Activated T-cell treated with anti-CD3 and anti-CD28 coated beads, Interleukin-2, amount 50 U/mL, for 24 hours (primary cell): Measurements from ENCODE around the gene PLAGL2.

Source experiments
- DNase-seq: peaks from one replicate; pipeline ENCODE4 v3.0.0-alpha.2; 2020
- H3K27ac Mint-ChIP-seq: 2 replicates; pipeline ENCODE4 v1.8.0; 2020; ENCODE audit warnings: mild to moderate bottlenecking, mixed read lengths
- H3K27me3 Mint-ChIP-seq: 2 replicates; pipeline ENCODE4 v1.8.0; 2020; ENCODE audit warnings: mixed read lengths
- H3K36me3 Mint-ChIP-seq: 2 replicates; pipeline ENCODE4 v1.8.0; 2020; ENCODE audit warnings: low read depth, mixed read lengths
- H3K4me1 Mint-ChIP-seq: 2 replicates; pipeline ENCODE4 v1.8.0; 2020; ENCODE audit warnings: low read depth, mixed read lengths
- H3K4me3 Mint-ChIP-seq: 2 replicates; pipeline ENCODE4 v1.8.0; 2020; ENCODE audit warnings: mild to moderate bottlenecking, moderate library complexity, mixed read lengths
- H3K9me3 Mint-ChIP-seq: 2 replicates; pipeline ENCODE4 v1.8.0; 2020; ENCODE audit warnings: mixed read lengths

Gene PLAGL2

GRCh38 chr20:32236048-32236533, 28.5 kb upstream of the PLAGL2 start:
- peaks cover 53% of the 10 kb centered on the region for H3K4me1 Mint-ChIP-seq
- no peak for DNase-seq
- no peaks in the 10 kb centered on the region for H3K9me3 Mint-ChIP-seq
- no peaks in the 10 kb centered on the region for H3K27me3 Mint-ChIP-seq
- peaks cover 69% of the 10 kb centered on the region for H3K36me3 Mint-ChIP-seq
- peak overlapping the region; percentile 74 for H3K27ac Mint-ChIP-seq
- no peak overlapping the region for H3K4me3 Mint-ChIP-seq

- Mint-ChIP-seq H3K27ac (peak overlapping the region; percentile 74), H3K9me3 (no peaks in the 10 kb centered on the region), H3K36me3 (peaks cover 75% of the 10 kb centered on the region), H3K4me3 (no peak overlapping the region), H3K4me1 (peaks cover 55% of the 10 kb centered on the region), H3K27me3 (no peaks in the 10 kb centered on the region)
- no peak for DNase-seq
These were observed 27.9 kb upstream of the PLAGL2 start for GRCh38 chr20:32235331-32236047.

GRCh38 chr20:32234135-32234808, 26.7 kb upstream of the PLAGL2 start:
- no peak overlapping the region for H3K4me3 Mint-ChIP-seq
- H3K36me3 Mint-ChIP-seq, result peaks cover 87% of the 10 kb centered on the region
- H3K27ac Mint-ChIP-seq, result peak overlapping the region; percentile 97
- H3K27me3 Mint-ChIP-seq, result no peaks in the 10 kb centered on the region
- no peak for DNase-seq
- H3K4me1 Mint-ChIP-seq, result peaks cover 48% of the 10 kb centered on the region
- no peaks in the 10 kb centered on the region for H3K9me3 Mint-ChIP-seq

- peaks cover 47% of the 10 kb centered on the region for H3K4me1 Mint-ChIP-seq
- H3K4me3 Mint-ChIP-seq, result no peak overlapping the region
- peak overlapping the region; percentile 97 for H3K27ac Mint-ChIP-seq
- peaks cover 95% of the 10 kb centered on the region for H3K36me3 Mint-ChIP-seq
- no peaks in the 10 kb centered on the region for H3K9me3 Mint-ChIP-seq
- no peak for DNase-seq
- H3K27me3 Mint-ChIP-seq, result no peaks in the 10 kb centered on the region
These were observed 25.7 kb upstream of the PLAGL2 start for GRCh38 chr20:32233286-32233685.

- H3K4me1 Mint-ChIP-seq, result peaks cover 45% of the 10 kb centered on the region
- peaks cover 99% of the 10 kb centered on the region for H3K36me3 Mint-ChIP-seq
- no peak for DNase-seq
- H3K27me3 Mint-ChIP-seq, result no peaks in the 10 kb centered on the region
- H3K4me3 Mint-ChIP-seq, result peak overlapping the region; percentile 68
- peak overlapping the region; percentile 97 for H3K27ac Mint-ChIP-seq
- no peaks in the 10 kb centered on the region for H3K9me3 Mint-ChIP-seq
These were observed 24.9 kb upstream of the PLAGL2 start for GRCh38 chr20:32232326-32232886.

GRCh38 chr20:32231847-32232246, 24.3 kb upstream of the PLAGL2 start:
- Mint-ChIP-seq H3K27ac (peak overlapping the region; percentile 97), H3K27me3 (no peaks in the 10 kb centered on the region), H3K4me3 (peak overlapping the region; percentile 68), H3K4me1 (peaks cover 43% of the 10 kb centered on the region), H3K9me3 (no peaks in the 10 kb centered on the region), H3K36me3 (peaks cover 99% of the 10 kb centered on the region)
- DNase-seq, result peak; percentile 57

GRCh38 chr20:32231245-32231644, 23.7 kb upstream of the PLAGL2 start:
- H3K27me3 Mint-ChIP-seq, result no peaks in the 10 kb centered on the region

GRCh38 chr20:32230707-32231106, 23.2 kb upstream of the PLAGL2 start:
- no peak overlapping the region for H3K4me3 Mint-ChIP-seq
- peak overlapping the region; percentile 97 for H3K27ac Mint-ChIP-seq
- no peak for DNase-seq
- no peaks in the 10 kb centered on the region for H3K27me3 Mint-ChIP-seq
- peaks cover 99% of the 10 kb centered on the region for H3K36me3 Mint-ChIP-seq
- H3K4me1 Mint-ChIP-seq, result peaks cover 43% of the 10 kb centered on the region
- H3K9me3 Mint-ChIP-seq, result no peaks in the 10 kb centered on the region

More at GRCh38 chr20:32231245-32231644, 23.7 kb upstream of the PLAGL2 start:
- Mint-ChIP-seq H3K36me3 (peaks cover 99% of the 10 kb centered on the region), H3K4me3 (no peak overlapping the region), H3K4me1 (peaks cover 43% of the 10 kb centered on the region), H3K27ac (peak overlapping the region; percentile 97), H3K9me3 (no peaks in the 10 kb centered on the region)
- DNase-seq, result no peak

- Mint-ChIP-seq H3K4me1 (peaks cover 40% of the 10 kb centered on the region), H3K9me3 (no peaks in the 10 kb centered on the region), H3K4me3 (no peak overlapping the region), H3K36me3 (peaks cover 96% of the 10 kb centered on the region), H3K27me3 (no peaks in the 10 kb centered on the region), H3K27ac (peak overlapping the region; percentile 83)
- no peak for DNase-seq
These were observed 21.8 kb upstream of the PLAGL2 start for GRCh38 chr20:32229251-32229747.

GRCh38 chr20:32227744-32228688, 20.5 kb upstream of the PLAGL2 start:
- peak overlapping the region; percentile 87 for H3K27ac Mint-ChIP-seq

GRCh38 chr20:32227306-32227705, 19.8 kb upstream of the PLAGL2 start:
- H3K36me3 Mint-ChIP-seq, result peaks cover 96% of the 10 kb centered on the region
- peaks cover 23% of the 10 kb centered on the region for H3K4me1 Mint-ChIP-seq
- no peak for DNase-seq
- H3K27me3 Mint-ChIP-seq, result no peaks in the 10 kb centered on the region
- H3K4me3 Mint-ChIP-seq, result no peak overlapping the region
- H3K27ac Mint-ChIP-seq, result peak overlapping the region; percentile 69
- H3K9me3 Mint-ChIP-seq, result no peaks in the 10 kb centered on the region

More at GRCh38 chr20:32227744-32228688, 20.5 kb upstream of the PLAGL2 start:
- Mint-ChIP-seq H3K4me3 (no peak overlapping the region), H3K36me3 (peaks cover 96% of the 10 kb centered on the region), H3K4me1 (peaks cover 30% of the 10 kb centered on the region), H3K27me3 (no peaks in the 10 kb centered on the region), H3K9me3 (no peaks in the 10 kb centered on the region)
- DNase-seq, result no peak

GRCh38 chr20:32226391-32226790, 18.8 kb upstream of the PLAGL2 start:
- H3K27ac Mint-ChIP-seq, result peak overlapping the region; percentile 69
- no peaks in the 10 kb centered on the region for H3K9me3 Mint-ChIP-seq
- peaks cover 96% of the 10 kb centered on the region for H3K36me3 Mint-ChIP-seq
- H3K27me3 Mint-ChIP-seq, result no peaks in the 10 kb centered on the region
- no peak for DNase-seq
- H3K4me3 Mint-ChIP-seq, result no peak overlapping the region
- H3K4me1 Mint-ChIP-seq, result peaks cover 14% of the 10 kb centered on the region

GRCh38 chr20:32224463-32224862, 16.9 kb upstream of the PLAGL2 start:
- peaks cover 94% of the 10 kb centered on the region for H3K36me3 Mint-ChIP-seq
- no peak for DNase-seq
- H3K9me3 Mint-ChIP-seq, result no peaks in the 10 kb centered on the region
- H3K4me3 Mint-ChIP-seq, result no peak overlapping the region
- H3K27ac Mint-ChIP-seq, result no peak overlapping the region
- H3K4me1 Mint-ChIP-seq, result peaks cover 8% of the 10 kb centered on the region
- H3K27me3 Mint-ChIP-seq, result no peaks in the 10 kb centered on the region
